HS-27A (cell line): Measurements from ENCODE around the gene FMN1.

ENCODE experiments used
- DNase-seq: peaks from one replicate; pipeline ENCODE4 v3.0.0-alpha.2; 2012; ENCODE audit warnings: low read depth, missing footprints

Gene FMN1

GRCh38 chr15:33119865-33120264 lies 74.6 kb downstream of the FMN1 start:
- DNase-seq = no peak

GRCh38 chr15:33119273-33119672 lies 75.2 kb downstream of the FMN1 start:
- DNase-seq = no peak

DNA sequence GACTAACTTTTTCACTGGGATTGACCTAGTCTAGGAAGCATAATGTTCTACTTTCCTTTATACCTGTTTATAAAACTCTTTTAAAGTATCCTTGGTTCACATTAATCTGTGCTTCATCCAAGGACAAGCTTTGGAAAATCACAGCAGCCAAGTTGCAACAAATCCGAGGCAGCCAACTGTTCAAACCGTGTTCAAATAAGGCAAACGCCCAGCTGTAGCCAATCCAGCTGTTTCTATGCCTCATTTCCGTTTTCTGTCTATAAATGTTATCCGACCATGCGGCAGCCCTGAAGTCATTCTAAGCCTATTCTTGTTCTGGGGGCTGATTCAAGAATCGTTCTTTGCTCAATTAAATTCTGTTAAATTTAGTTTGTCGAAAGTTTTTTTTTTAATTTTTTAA lies 78.3 kb downstream of the FMN1 start:
- no peak for DNase-seq

DNA sequence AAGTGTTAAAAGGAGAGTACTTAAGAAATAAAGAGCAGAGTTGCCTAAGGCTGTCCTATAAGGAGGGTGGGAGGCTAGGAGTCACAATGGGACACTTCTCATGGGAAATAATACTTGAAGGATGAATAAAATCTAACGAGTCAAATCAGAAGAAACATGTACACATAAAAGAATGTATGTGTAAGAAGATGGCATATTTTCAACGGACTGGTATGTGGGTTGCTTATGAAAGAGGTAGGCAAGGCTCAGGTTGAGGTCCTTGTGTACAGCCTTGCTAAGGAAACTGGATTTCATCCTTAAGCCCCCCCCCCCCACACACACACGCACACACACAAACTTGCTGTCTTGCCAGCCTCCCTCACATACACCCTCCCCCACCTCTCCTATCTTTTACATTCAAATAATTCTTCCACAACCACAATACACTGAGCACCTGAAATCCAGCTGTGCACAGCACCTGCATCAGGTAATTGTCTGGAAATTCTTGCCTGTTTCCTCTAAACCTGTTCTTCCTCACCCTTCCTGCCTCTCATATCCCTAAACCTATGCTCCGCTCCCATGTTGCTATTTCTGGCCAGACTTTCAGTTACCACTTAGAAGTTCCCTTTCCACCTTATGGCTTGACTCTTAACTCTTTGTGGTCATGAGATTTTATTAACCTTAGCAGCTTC lies 79.2 kb downstream of the FMN1 start:
- DNase-seq = no peak

GRCh38 chr15:33114374-33114717 lies 80.2 kb downstream of the FMN1 start:
- peak; percentile 94 for DNase-seq

- DNase-seq = peak; percentile 94
These were observed 80.7 kb downstream of the FMN1 start for GRCh38 chr15:33113666-33114373.

DNA sequence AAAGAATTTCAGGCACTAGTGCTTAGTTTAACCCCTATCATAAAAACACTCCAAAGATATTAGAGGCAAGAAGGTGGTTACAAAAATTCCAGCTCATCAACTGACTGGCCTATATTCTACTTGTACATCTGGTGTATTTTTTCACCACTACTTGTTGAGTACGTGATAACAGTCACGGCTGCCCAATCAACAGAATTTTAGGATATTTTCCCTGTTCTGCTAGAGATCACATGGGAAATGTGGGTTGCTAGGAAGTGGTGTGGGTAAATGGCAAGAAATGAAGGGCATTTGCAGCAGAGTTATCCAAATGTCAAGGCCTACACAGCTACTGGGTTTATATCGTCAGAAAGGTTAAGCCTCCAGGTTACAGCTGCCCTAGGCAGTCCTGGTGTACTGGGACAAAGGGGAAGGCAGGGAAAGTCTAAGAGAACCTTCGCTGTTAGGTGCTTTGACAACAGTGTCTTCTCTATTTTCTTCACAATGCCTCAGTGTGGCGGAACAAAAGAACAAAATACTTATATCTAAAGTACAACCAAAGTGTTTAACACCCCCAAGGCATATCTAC lies 81.9 kb downstream of the FMN1 start:
- peak; percentile 95 for DNase-seq

GRCh38 chr15:33111041-33111451 lies 83.5 kb downstream of the FMN1 start:
- DNase-seq = peak; percentile 73

DNA sequence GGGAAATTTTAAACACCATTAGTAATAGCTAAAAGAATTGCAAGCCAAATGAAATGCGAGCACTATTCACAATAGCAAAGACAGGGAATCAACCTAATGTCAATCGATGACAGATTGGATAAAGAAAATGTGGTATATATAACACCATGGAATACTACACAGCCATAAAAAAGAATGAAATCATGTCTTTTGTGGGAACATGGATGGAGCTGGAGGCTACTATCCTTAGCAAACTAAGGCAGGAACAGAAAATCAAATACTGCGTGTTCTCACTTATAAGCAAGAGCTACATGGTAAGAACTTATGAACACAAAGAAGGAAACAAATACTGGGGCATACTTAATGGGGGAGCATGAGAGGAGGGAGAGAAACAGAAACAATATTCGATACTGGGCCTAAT lies 85.2 kb downstream of the FMN1 start:
- no peak for DNase-seq

GRCh38 chr15:33108518-33108917 lies 86.0 kb downstream of the FMN1 start:
- no peak for DNase-seq

DNA sequence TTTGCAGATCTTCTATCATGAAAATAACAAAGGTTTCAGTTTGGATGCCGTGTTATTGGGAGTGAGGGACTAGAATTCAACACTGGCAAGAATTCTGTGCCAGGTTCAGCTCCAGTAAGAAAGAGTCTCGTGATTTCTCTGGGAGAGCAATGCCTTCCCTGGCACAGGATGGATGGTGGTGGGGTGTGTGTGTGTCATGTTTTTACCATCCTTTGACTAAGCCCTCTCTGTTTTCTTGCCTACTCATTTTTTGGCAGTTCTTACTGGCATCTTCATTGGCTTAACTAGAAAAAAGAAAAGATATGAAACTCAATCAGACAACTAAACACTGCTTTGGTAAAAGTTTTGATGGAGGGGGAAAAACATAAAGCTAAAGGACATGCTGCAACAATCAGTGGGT lies 86.6 kb downstream of the FMN1 start:
- no peak for DNase-seq

- peak; percentile 91 for DNase-seq
These were observed 90.3 kb downstream of the FMN1 start for GRCh38 chr15:33104212-33104611.

- no peak for DNase-seq
These were observed 93.5 kb downstream of the FMN1 start for GRCh38 chr15:33101036-33101435.

GRCh38 chr15:33100314-33100713 lies 94.2 kb downstream of the FMN1 start:
- no peak for DNase-seq

GRCh38 chr15:33099739-33100138 lies 94.8 kb downstream of the FMN1 start:
- no peak for DNase-seq

- no peak for DNase-seq
These were observed 95.3 kb downstream of the FMN1 start for GRCh38 chr15:33099213-33099612.

- DNase-seq = peak; percentile 92
These were observed 96.1 kb downstream of the FMN1 start for GRCh38 chr15:33098094-33099058.

DNA sequence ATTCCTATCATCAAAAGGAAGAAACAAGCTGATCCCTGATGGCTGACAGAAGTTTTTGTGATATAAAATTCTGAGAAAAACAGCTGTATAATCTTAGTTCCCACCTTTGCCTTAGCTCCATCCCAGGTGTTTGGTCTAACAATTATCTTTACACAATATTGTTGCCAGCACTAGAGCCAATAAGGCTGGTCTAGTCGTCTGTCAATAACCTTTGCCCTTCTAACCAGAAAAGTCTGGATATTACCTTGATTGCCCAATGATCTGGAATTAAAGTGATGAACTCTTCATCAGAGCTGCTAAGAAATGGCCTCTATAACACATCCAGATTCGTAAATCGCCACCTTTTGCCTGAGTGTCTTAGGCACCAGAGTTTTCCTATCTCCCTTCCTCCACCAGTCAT lies 98.4 kb downstream of the FMN1 start:
- DNase-seq = no peak

GRCh38 chr15:33095641-33096040 lies 98.9 kb downstream of the FMN1 start:
- DNase-seq = no peak

- no peak for DNase-seq
These were observed 100.2 kb downstream of the FMN1 start for GRCh38 chr15:33094336-33094735.

- DNase-seq = no peak
These were observed 101.3 kb downstream of the FMN1 start for GRCh38 chr15:33093222-33093621.

DNA sequence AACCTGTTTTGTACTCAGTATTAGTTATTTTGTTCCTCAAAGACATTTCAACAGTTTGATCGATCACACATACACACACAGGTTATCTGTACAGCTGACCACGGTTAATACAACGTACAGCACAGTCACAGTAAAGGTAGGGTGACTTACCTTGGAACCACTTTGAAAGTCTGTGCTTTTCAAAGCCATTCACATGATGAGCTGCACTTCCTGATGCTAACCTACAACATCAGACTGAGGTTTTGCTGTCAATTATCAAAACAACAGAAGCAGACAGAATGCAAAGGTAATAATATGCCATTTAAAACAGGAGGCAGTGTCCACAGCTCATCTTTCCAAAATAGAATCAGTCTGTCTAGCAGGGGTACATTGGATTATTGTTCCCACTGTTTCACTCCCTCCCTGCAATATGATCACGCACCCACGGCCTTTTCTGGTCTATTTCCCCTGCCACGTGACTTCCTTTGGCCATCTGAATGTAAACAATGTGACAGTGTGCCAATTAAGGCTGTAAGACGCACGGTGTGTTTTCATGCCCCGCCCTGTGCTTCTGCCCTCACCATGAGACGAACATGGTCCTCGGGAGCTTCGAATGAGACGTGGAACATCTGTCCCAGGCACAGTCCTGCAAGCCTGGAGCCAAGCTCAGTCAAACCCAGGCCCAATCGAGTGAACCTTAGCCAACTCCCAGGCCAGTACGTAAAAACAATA lies 102.4 kb downstream of the FMN1 start:
- DNase-seq = no peak
